SU-DHL-6 (cell line): ENCODE data around the gene SDC1.

ENCODE experiments used
- CTCF ChIP-seq: fragments of 200-600 bp; sonication (generic); IDR thresholded peaks from one replicate; pipeline ENCODE4 v1.5.1; 2017; ENCODE audit warnings: antibody characterized with exemption, mild to moderate bottlenecking, low read length, moderate library complexity; ENCODE audit not compliant: insufficient read depth, poor library complexity, severe bottlenecking
- EZH2phosphoT487 ChIP-seq: fragments of 200-600 bp; sonication (generic), shearing (Covaris generic); conservative IDR thresholded peaks from 2 replicates; pipeline ENCODE4 v1.6.1; 2018; ENCODE audit warnings: mild to moderate bottlenecking, antibody characterized with exemption, low read length, moderate library complexity, mixed read lengths

- TF ChIP-seq CTCF (no peak), EZH2phosphoT487 (no peak)
Observed at GRCh38 chr2:20214566-20215182, 10.3 kb downstream of the SDC1 start.
